GM19372 (cell line): ENCODE results near the gene ZNF248.
"Not testable (repeated sequence)": the region's sequence is repeated elsewhere in the genome, so short reads cannot be mapped to it uniquely, and the experiment has no call there.

Experiments used
- ATAC-seq: cut with Tn5 transposase; IDR thresholded peaks from one replicate; pipeline ENCODE4 v1.9.1; 2021; ENCODE audit warnings: mild to moderate bottlenecking, low read depth, moderate library complexity; ENCODE audit not compliant: unreplicated experiment

Gene ZNF248

GRCh38 chr10:37857287-37858211 lies at the start of gene ZNF248:
ZNF248 (minus strand) TSS chr10:37857610; CDS start chr10:37856310, 1,300 bp downstream.
- peak; percentile 92 for ATAC-seq

- no peak for ATAC-seq
Observed at GRCh38 chr10:37906382-37906781, 49.0 kb upstream of the ZNF248 start.

GRCh38 chr10:37896436-37896835 lies 39.0 kb upstream of the ZNF248 start:
- ATAC-seq: no peak

GRCh38 chr10:37895674-37896073 lies 38.3 kb upstream of the ZNF248 start:
- ATAC-seq: no peak

GRCh38 chr10:37885850-37886249 lies 28.4 kb upstream of the ZNF248 start:
- no peak for ATAC-seq

GRCh38 chr10:37872955-37873354 lies 15.5 kb upstream of the ZNF248 start:
- no peak for ATAC-seq

- ATAC-seq: no peak
Observed at GRCh38 chr10:37872283-37872682, 14.9 kb upstream of the ZNF248 start.

GRCh38 chr10:37871568-37872251 lies 14.3 kb upstream of the ZNF248 start:
- no peak for ATAC-seq

GRCh38 chr10:37871143-37871542 lies 13.7 kb upstream of the ZNF248 start:
- ATAC-seq: no peak

GRCh38 chr10:37868796-37869195 lies 11.4 kb upstream of the ZNF248 start:
- ATAC-seq: no peak

- ATAC-seq: no peak
Observed at GRCh38 chr10:37865957-37866803, 8.8 kb upstream of the ZNF248 start.

GRCh38 chr10:37865264-37865663 lies 7.9 kb upstream of the ZNF248 start:
- no peak for ATAC-seq

GRCh38 chr10:37860494-37861190 lies 3.2 kb upstream of the ZNF248 start:
- no peak for ATAC-seq

- not testable (repeated sequence) for ATAC-seq
Observed at GRCh38 chr10:37859270-37859669, 1.9 kb upstream of the ZNF248 start.

GRCh38 chr10:37856881-37857286 lies 526 bp downstream of the ZNF248 start:
- ATAC-seq: peak; percentile 9

- no peak for ATAC-seq
Observed at GRCh38 chr10:37855636-37856035, 1.8 kb downstream of the ZNF248 start.

- no peak for ATAC-seq
Observed at GRCh38 chr10:37854626-37855025, 2.8 kb downstream of the ZNF248 start.

- no peak for ATAC-seq
Observed at GRCh38 chr10:37844644-37845043, 12.8 kb downstream of the ZNF248 start.

- ATAC-seq: no peak
Observed at GRCh38 chr10:37839243-37839642, 18.2 kb downstream of the ZNF248 start.
